ENCODE data around the gene EIF2B2. TPM values are rescaled to one million over a fixed set of nuclear protein-coding genes. Genes with fewer than 3 reads are reported as not detected.

Gene EIF2B2
- total RNA-seq (2014; rRNA removed; shearing (Covaris generic)), result 43.5 and 63.3 TPM in 2 replicates

- peak; percentile 89 for DNase-seq (ENCODE audit: low spot score)
These were observed at the start of gene EIF2B2 for GRCh38 chr14:75002392-75003249. TSS of gene EIF2B2 (plus strand) at chr14:75002921. CDS start at chr14:75002991, 70 bp downstream.

DNA sequence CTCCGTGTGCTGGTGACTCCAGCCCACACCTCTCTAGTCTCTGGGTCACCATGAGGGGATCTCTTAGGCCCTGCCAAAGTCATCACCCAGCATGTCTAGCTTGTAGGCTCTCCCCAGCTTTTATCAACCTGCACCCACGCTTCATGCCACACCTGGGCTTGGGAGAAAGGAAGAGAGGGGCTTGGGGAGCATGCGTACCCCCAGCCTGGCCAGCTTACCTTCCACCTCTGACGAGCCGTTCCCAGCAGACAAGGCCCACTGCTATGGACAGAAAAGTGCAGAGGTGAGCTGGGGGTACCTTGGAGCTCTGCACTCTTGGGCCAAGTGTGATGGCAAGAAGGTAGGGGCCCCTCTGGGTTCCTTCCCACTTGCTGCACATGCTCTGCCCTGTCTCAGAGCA lies 49.0 kb upstream of the EIF2B2 start:
- DNase-seq (ENCODE audit: low spot score), result no peak

DNA sequence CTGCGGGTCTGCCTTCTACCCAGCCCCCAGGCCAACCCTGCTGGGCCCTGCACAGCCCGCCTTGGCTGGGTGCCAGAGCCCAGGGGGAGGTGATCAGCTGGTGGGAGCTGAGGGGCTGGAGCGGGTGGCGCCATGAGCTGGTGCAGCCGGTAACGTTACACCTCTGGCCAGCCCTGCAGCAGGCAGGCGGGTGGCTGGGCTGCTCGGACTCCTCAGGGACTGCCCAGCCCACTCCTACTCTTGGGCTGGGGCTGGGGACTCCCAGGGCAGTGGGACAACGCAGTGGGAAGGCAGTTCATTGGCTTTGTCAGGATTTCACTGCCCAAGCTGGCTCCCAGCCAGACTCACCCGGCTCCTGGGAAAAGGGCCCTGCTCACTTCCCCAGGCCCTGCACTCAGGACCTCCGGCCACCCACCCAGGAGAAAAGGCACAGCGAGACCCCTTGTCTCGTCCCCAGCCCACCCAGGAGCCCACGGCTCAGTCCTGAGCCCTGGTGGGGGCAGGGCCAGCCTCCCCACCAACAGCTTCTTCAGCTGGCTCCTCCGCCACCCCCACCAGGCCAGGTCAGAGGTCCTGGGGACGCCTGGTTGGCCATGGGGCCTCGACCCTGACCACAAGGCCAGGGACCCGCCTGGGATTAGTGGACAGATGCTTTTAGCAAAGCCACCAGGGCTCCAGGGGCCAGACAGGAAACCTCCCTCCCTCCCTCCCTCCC lies 48.3 kb upstream of the EIF2B2 start:
- DNase-seq (ENCODE audit: low spot score), result no peak

DNA sequence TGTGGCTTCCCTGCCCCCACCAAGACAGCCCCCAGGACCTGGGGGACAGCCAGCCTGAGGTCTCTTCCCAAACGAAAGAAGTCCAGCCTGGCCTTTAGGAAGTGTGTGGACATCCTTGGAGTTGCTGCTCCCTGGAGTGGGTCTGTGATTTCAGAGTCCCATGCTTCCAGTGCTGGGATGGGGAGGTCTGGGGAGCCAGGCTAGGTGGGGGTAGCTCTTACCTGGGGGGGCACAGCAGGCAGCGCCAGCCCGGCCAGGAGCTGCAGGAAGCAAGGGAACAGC lies 47.8 kb upstream of the EIF2B2 start:
- no peak for DNase-seq (ENCODE audit: low spot score)

DNA sequence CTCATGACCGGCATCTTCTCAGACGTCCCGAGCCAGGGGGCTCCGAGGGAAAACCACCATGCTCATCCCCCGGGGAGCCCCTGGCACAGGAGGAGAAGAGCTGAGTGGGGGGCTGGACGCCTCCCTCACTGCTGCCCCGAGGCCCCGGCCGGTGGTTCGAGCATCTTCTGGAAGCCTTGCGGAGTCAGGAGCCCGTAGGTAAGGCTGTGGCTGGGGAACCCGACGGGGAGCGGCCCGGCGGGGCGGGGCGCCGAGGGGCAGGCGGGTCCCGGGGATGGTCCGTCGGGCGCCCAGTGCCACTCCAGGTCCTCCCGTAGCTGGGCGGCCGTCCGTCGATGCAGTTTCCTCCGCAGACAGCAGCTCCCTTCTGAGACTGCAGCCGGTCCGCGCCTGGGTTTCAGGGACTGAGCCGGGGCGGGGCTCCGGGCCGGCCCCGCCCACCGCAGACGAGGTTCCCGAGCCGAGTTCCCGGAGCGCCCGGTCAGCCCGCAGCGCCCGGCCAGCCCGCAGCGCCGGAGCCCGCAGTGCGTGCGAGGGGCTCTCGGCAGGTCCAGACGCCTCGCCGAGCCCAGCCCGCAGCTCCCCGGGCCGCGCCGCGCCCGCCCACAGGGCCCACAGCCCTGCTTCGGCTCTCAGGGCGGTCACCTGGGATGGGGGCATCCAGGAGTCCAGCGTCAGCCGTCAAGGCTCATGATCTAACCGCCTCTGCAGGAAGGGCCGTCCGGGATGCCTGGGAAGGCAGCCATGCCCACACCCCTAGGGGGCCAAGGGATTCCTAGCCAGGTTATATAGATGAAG lies 47.3 kb upstream of the EIF2B2 start, which contains the start of gene PGF:
Gene PGF, minus strand, starts transcription at position 369 of the 798 bp plus-strand sequence. Its CDS starts 355 bp downstream, at position 14.
- no peak for DNase-seq (ENCODE audit: low spot score)

GRCh38 chr14:74956027-74956279 lies 46.8 kb upstream of the EIF2B2 start:
- no peak for DNase-seq (ENCODE audit: low spot score)

DNA sequence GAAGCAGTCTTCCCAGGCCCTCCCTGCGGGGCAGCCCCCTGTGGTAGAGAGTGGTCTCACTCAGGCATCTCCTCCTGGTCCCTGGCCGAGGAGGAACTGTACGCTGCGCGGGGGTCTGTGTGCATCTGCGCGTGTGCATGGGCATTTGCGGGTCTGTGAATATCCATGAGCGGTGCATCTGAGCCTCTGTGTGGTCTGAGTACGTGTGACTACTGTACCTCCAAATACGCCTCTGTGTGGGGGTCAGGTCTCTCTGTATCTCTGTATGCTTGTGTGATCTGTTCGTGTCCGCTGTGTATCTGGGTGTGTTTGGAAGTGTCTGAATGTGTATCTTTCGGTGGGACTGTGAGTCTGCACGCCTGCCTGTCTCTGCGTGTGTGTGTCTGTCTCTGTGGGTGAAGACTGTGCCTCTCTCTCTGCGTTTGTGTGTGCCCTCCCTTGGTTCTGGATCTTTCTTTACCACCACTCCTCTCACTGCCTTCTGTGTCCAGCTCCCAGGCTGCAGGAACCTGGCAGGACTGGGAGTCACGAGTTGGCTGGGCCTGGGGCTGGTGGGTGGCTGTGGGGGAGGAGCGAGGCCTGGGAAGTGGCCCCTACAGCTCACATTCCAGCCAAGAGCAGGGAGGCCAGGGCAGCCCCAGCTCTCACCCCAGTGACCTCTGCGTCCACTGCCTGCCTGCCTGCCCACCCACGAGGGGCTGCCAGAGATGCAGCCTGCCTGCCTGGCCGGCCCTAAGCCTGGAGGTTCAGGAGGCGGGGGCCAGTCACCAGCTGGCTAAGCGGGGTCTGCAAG lies 46.2 kb upstream of the EIF2B2 start:
- no peak for DNase-seq (ENCODE audit: low spot score)

DNA sequence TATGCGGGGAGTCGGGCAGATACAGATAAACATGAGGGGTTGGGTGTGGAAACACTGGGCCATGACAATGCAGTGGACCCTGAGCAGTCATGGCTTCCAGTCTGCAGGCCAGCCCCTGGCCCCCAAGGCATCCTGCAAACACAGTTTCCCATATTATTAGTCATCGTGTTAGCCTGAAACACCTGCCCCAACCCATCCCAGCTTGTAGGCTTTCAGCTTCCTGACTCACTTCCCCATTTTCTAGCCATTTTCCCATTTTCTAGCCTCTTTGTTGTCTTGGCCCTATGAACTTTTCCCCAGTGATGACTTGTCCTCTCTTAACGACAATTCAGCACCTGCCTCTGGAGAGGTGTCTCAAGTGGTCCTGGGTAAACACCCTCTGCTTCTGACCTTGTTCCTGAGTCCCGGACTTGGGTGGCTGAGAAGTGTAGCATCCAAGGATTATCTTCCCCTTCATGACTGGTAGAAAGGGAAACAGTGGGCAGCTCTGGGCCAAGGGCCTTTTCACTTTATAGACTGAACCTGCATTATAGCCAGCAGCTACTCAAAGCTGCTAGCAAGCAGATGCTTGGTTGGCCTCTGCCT lies 43.0 kb upstream of the EIF2B2 start:
- no peak for DNase-seq (ENCODE audit: low spot score)

DNA sequence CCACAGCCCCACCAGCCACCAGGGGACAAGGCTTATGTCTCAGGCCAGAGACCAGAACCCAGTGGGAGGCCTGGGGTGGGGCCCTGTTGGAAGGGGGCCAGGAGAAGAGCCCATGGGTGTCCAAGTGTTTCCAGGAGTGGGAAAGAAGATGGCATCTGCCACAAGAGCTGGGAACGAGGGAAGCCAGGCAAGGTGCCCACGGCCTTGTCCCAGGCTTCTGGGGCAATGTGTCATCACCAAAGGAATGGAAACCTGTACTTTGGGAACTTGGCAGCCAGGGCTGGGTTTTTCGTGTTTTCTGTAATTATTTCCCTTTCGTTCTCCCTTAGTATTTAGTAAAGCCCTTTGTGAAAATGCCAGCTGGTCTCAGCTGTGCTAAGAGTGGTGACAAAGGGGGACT lies 42.0 kb upstream of the EIF2B2 start:
- no peak for DNase-seq (ENCODE audit: low spot score)

GRCh38 chr14:74961238-74961911 lies 41.3 kb upstream of the EIF2B2 start:
- DNase-seq (ENCODE audit: low spot score), result no peak

DNA sequence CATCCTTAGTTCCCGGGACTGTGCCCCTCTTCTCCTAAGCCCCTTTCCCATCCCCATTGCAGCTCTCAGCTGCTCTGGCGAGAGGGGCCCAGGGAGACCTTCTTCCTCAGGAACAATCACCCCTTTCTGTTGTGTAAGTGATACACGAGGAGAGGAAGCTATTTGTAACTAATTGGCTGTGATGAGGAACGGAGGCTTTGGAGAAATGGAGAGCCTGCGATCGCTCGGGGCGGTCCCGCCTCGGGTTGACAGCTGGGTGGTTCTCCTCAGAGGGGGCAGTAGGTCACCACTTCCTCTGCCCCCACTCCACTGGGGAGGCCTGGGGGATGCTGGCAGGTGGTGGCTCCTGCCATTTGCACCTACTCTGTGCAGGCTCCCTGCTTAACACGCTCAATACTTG lies 40.7 kb upstream of the EIF2B2 start:
- no peak for DNase-seq (ENCODE audit: low spot score)

DNA sequence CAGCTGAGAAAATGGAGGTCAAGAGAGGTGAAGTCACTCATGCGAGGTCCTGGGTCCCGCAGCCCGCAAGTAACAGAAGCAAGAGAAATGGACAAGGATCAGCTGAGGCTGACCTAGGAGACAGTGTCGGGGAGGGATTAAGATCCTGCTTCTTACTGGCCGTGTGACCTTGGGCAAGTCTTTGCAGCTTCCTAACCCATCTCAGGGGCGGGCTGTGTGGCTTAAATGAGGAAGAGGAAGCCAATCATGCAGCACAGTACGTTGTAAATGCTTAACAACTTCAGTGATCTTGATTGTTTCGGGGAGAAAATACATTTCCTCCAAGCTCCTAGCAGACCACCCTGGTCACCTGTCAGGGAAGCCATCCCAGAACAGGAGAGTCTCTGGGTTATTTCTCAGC lies 40.2 kb upstream of the EIF2B2 start:
- DNase-seq (ENCODE audit: low spot score), result no peak

- no peak for DNase-seq (ENCODE audit: low spot score)
These were observed 39.5 kb upstream of the EIF2B2 start for GRCh38 chr14:74963178-74963704.

GRCh38 chr14:74963705-74964271 lies 38.9 kb upstream of the EIF2B2 start:
- DNase-seq (ENCODE audit: low spot score), result no peak

- DNase-seq (ENCODE audit: low spot score), result peak; percentile 63
These were observed 37.8 kb upstream of the EIF2B2 start for GRCh38 chr14:74964787-74965485.

- DNase-seq (ENCODE audit: low spot score), result peak; percentile 56
These were observed 37.1 kb upstream of the EIF2B2 start for GRCh38 chr14:74965486-74966153.

GRCh38 chr14:74968811-74969210 lies 33.9 kb upstream of the EIF2B2 start:
- no peak for DNase-seq (ENCODE audit: low spot score)

- DNase-seq (ENCODE audit: low spot score), result no peak
These were observed 29.6 kb upstream of the EIF2B2 start for GRCh38 chr14:74973003-74973653.
